Osteocyte (in vitro differentiated cells): ENCODE measurements around the gene UBE2I. TPM values are rescaled to one million over a fixed set of nuclear protein-coding genes. Genes with fewer than 3 reads are reported as not detected.

Experiments used
- DNase-seq: peaks from one replicate; pipeline ENCODE4 v3.0.0; 2021; ENCODE audit warnings: mixed read lengths; ENCODE audit not compliant: unreplicated experiment; ENCODE audit errors: extremely low spot score
- H3K27ac Mint-ChIP-seq: one replicate; pipeline ENCODE4 v1.8.0; 2021; ENCODE audit warnings: mild to moderate bottlenecking, mixed read lengths; ENCODE audit not compliant: unreplicated experiment
- H3K27me3 Mint-ChIP-seq: one replicate; pipeline ENCODE4 v1.8.0; 2021; ENCODE audit warnings: mixed read lengths; ENCODE audit not compliant: unreplicated experiment
- H3K36me3 Mint-ChIP-seq: one replicate; pipeline ENCODE4 v1.8.0; 2021; ENCODE audit warnings: mixed read lengths; ENCODE audit not compliant: unreplicated experiment
- H3K4me1 Mint-ChIP-seq: one replicate; pipeline ENCODE4 v1.8.0; 2021; ENCODE audit warnings: mixed read lengths; ENCODE audit not compliant: unreplicated experiment
- H3K4me3 Mint-ChIP-seq: one replicate; pipeline ENCODE4 v1.8.0; 2021; ENCODE audit warnings: mild to moderate bottlenecking, moderate library complexity, mixed read lengths; ENCODE audit not compliant: unreplicated experiment
- H3K9me3 Mint-ChIP-seq: one replicate; pipeline ENCODE4 v1.8.0; 2021; ENCODE audit warnings: mixed read lengths; ENCODE audit not compliant: unreplicated experiment
- total RNA-seq: library from RNA; stranded (reverse); gene quantifications from 2 replicates; pipeline ENCODE4 v1.2.1, GENCODE V29; 2021
- TF ChIP-seq, protein P1 (sequence below): fragments of 200-600 bp; sonication (generic); IDR thresholded peaks from 2 replicates; pipeline ENCODE4 v1.5.0; 2021; ENCODE audit warnings: antibody characterized with exemption, mild to moderate bottlenecking, moderate library complexity

The UBE2I gene
- total RNA-seq, 1 donor from 2014 or later: 131 TPM

DNA sequence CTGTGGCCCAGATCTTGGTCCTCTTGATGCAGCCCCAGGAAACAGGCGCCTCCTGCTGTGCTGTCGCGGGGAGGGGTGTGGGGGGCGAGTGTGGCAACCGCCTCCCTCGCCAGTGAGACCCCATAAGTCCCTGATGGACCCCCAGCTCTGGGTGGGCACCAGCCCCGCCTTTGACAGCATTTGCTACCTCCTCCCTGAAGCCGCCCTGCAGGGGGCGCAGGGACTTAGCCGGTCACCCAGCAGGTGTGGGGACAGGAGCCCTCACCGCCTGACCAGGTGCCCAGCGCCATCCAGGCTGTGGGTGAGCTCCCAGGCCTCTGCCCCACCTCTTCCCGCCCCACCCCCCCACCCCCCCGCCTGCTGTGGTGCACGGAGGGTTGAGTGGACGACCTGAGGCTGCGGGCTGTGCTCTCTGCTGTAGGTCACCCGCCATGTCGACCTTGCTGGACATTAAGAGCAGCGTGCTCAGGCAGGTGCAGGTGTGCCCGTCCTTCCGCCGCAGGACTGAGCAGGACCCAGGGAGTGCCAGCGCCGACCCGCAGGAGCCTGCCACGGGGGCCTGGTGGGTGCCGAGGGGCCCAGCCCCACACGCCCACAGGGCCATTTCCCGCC lies 28.8 kb downstream of the UBE2I start:
- Mint-ChIP-seq H3K4me1 (peaks cover 7% of the 10 kb centered on the region), H3K27me3 (peaks cover 24% of the 10 kb centered on the region), H3K4me3 (no peak overlapping the region), H3K27ac (no peak overlapping the region), H3K36me3 (no peaks in the 10 kb centered on the region), H3K9me3 (no peaks in the 10 kb centered on the region)
- no peak for DNase-seq
- TF ChIP-seq, protein P1, sequence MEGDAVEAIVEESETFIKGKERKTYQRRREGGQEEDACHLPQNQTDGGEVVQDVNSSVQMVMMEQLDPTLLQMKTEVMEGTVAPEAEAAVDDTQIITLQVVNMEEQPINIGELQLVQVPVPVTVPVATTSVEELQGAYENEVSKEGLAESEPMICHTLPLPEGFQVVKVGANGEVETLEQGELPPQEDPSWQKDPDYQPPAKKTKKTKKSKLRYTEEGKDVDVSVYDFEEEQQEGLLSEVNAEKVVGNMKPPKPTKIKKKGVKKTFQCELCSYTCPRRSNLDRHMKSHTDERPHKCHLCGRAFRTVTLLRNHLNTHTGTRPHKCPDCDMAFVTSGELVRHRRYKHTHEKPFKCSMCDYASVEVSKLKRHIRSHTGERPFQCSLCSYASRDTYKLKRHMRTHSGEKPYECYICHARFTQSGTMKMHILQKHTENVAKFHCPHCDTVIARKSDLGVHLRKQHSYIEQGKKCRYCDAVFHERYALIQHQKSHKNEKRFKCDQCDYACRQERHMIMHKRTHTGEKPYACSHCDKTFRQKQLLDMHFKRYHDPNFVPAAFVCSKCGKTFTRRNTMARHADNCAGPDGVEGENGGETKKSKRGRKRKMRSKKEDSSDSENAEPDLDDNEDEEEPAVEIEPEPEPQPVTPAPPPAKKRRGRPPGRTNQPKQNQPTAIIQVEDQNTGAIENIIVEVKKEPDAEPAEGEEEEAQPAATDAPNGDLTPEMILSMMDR: peak; percentile 34

DNA sequence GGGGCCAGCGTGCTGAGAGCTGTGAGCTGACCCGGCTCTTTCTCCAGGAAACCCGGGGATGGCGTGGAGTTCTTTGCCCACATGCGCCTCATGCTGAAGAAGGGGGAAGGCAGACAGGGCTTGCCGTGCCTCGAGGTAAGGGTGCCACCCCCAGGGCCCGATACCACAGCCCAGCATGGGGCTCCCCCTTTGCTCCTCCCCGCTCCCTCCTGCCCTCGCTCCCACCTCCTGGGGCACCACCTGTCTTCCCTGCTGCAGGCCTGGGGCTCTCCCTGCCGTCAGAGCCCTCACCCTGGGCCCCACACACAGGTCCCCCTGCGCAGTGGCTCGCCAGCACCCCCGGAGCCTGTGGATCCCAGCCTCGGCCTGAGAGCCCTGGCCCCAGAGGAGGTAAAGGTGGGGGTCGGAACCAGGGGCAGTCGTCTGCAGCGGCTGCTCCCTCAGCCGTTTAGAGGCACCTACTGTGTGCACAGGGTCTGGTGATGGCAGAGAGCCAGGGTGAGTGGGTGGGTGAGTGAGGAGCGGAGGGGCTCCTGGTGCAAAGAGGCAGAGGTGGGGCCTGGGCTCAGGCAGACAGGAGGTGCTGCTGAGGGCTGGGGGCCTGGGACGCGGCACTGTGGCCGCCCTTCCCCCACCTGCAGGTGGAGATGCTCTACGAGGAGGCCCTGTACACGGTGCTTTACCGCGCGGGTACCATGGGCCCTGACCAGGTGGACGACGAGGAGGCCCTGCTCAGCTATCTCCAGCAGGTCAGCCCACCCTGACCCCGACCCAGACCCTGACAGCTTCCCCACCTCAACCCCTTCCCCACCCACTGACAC lies 29.6 kb downstream of the UBE2I start:
- no peaks in the 10 kb centered on the region for H3K36me3 Mint-ChIP-seq
- no peak overlapping the region for H3K4me3 Mint-ChIP-seq
- H3K4me1 Mint-ChIP-seq: peaks cover 9% of the 10 kb centered on the region
- H3K9me3 Mint-ChIP-seq: no peaks in the 10 kb centered on the region
- peaks cover 24% of the 10 kb centered on the region for H3K27me3 Mint-ChIP-seq
- no peak overlapping the region for H3K27ac Mint-ChIP-seq
- TF ChIP-seq, protein P1: no peak
- no peak for DNase-seq

DNA sequence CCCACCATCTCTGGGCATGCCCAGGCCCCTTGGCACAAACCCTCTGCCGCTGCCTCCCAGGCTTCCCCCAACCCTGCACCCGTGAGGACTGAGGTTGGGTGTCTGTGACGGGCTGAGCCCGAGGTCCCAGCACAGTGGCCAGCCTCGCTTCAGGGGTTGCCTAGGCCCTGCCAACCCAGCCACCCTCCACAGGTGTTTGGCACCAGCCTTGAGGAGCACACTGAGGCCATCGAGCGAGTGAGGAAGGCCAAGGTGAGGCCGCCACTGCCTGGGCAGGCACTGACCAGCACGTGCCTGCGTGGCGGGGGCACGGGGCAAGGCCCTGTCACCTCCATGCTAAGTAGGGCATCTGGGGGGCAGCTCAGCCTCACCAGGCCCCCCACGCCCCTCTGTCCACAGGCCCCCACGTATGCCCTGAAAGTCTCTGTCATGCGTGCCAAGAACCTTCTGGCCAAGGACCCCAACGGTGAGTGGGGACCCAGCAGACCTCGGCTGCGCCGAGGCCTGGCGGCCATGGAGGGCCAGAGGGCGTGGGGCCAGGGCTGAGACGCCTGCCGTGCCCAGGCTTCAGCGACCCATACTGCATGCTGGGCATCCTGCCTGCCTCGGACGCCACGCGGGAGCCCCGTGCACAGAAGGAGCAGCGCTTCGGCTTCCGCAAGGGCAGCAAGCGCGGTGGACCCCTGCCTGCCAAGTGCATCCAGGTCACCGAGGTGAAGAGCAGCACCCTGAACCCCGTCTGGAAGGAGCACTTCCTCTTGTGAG lies 31.5 kb downstream of the UBE2I start:
- no peaks in the 10 kb centered on the region for H3K36me3 Mint-ChIP-seq
- no peak for DNase-seq
- no peak overlapping the region for H3K4me3 Mint-ChIP-seq
- no peaks in the 10 kb centered on the region for H3K9me3 Mint-ChIP-seq
- peaks cover 9% of the 10 kb centered on the region for H3K4me1 Mint-ChIP-seq
- H3K27me3 Mint-ChIP-seq: peaks cover 11% of the 10 kb centered on the region
- H3K27ac Mint-ChIP-seq: no peak overlapping the region
- TF ChIP-seq, protein P1: no peak

DNA sequence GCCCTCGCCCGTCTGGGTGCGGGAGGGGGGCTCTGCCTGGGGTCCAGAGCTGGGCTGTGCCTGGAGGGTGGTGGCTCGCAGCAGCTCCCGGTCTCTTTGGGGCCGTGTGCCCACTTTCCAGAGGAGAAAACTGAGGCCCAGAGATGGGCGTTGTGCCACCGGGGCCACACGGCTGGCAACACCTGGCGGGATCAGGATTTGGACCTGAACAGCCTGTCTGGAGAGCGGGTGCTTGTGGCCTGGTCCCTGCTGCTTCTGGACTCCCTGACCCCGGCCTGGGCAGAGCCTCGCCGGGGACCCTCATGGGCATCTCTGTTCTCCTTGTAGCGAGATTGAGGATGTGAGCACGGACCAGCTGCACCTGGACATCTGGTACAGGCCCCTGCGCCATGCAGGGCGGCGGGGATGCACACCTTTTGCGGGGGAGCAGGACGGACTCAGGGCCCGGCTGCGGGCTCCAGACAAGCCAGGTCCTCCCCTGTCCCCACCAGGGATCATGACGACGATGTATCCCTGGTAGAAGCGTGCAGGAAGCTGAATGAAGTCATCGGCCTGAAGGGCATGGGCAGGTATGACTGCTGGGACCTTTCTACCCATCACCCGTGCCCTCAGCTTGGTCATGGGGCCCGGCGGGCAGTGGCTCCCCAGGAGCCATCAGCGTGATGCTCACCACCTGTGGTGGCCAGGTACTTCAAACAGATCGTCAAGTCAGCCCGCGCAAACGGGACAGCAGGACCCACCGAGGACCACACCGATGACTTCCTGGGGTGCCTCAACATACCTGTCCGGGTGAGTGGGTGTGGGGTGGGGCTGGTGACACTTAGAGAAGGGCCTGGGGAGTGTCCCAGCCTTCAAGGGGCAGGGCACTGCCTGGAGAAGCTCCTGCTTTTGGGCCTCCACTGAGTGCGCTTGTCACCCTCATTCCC lies 32.3 kb downstream of the UBE2I start:
- Mint-ChIP-seq H3K27me3 (peaks cover 5% of the 10 kb centered on the region), H3K4me3 (no peak overlapping the region), H3K9me3 (no peaks in the 10 kb centered on the region), H3K36me3 (no peaks in the 10 kb centered on the region), H3K27ac (no peak overlapping the region), H3K4me1 (peaks cover 9% of the 10 kb centered on the region)
- DNase-seq: no peak
- TF ChIP-seq, protein P1: no peak
